Fibroblast of lung (primary cell): Measurements from ENCODE around the gene MAP3K10. TPM values are rescaled to one million over a fixed set of nuclear protein-coding genes. Genes with fewer than 3 reads are reported as not detected.

Experiments used
- DNase-seq, 2 donors: peaks; one replicate each; pipeline versions ENCODE4 v3.0.0 to v3.0.0-alpha.2; 2010; ENCODE audit warnings: low read depth in 2 of 2
- H2AFZ ChIP-seq: 2 replicates; pipeline ENCODE4 v1.5.1; 2012; ENCODE audit warnings: low read length, control low read depth, inconsistent platforms
- H3K27ac ChIP-seq: 2 replicates; pipeline ENCODE4 v1.5.1; 2011; ENCODE audit warnings: low read length, control low read depth; ENCODE audit not compliant: insufficient read depth
- H3K27me3 ChIP-seq: 2 replicates; pipeline ENCODE4 v1.5.1; 2011; ENCODE audit warnings: mild to moderate bottlenecking, low read length; ENCODE audit not compliant: control insufficient read depth, insufficient read depth
- H3K36me3 ChIP-seq: 2 replicates; pipeline ENCODE4 v1.5.1; 2011; ENCODE audit warnings: low read length; ENCODE audit not compliant: control insufficient read depth, insufficient read depth
- H3K4me1 ChIP-seq: 2 replicates; pipeline ENCODE4 v1.5.1; 2011; ENCODE audit warnings: low read length; ENCODE audit not compliant: control insufficient read depth, insufficient read depth; ENCODE audit errors: extremely low read depth
- H3K4me2 ChIP-seq: 2 replicates; pipeline ENCODE4 v1.5.1; 2011; ENCODE audit warnings: low read length, control low read depth; ENCODE audit not compliant: insufficient read depth; ENCODE audit errors: extremely low read depth
- H3K4me3 ChIP-seq, 4 experiments: fragments of 200-600 bp in 1 of 4; sonication (generic) in 1 of 4; replicated peaks in 1 of 4; 2 replicates each; pipeline ENCODE4 v1.5.1; 2011 to 2016; ENCODE audit warnings: low read length in 4 of 4, low read depth in 3 of 4, mild to moderate bottlenecking in 3 of 4, control low read depth in 2 of 4, inconsistent platforms in 1 of 4, mixed read lengths in 1 of 4; ENCODE audit not compliant: insufficient read depth in 1 of 4; ENCODE audit errors: control extremely low read depth in 1 of 4
- H3K79me2 ChIP-seq: 2 replicates; pipeline ENCODE4 v1.5.1; 2012; ENCODE audit warnings: mild to moderate bottlenecking, low read length, inconsistent platforms; ENCODE audit not compliant: control insufficient read depth, insufficient read depth
- H3K9ac ChIP-seq: 2 replicates; pipeline ENCODE4 v1.5.1; 2011; ENCODE audit warnings: mild to moderate bottlenecking, low read length, control low read depth; ENCODE audit not compliant: insufficient read depth
- H3K9me3 ChIP-seq: 2 replicates; pipeline ENCODE4 v1.5.1; 2012; ENCODE audit warnings: low read depth, low read length; ENCODE audit not compliant: control insufficient read depth, insufficient read depth
- H4K20me1 ChIP-seq: 2 replicates; pipeline ENCODE4 v1.5.1; 2011; ENCODE audit warnings: low read length; ENCODE audit not compliant: control insufficient read depth, insufficient read depth; ENCODE audit errors: extremely low read depth
- CTCF ChIP-seq, 2 donors: IDR thresholded peaks in 1 of 2; conservative IDR thresholded peaks in 1 of 2; 1 replicate in 1 of 2; 2 replicates in 1 of 2; pipeline ENCODE4 v1.5.1; 2011 to 2012; ENCODE audit warnings: low read length in 2 of 2, control low read depth in 1 of 2, inconsistent platforms in 1 of 2, low read depth in 1 of 2, mild to moderate bottlenecking in 1 of 2
- EZH2 ChIP-seq: IDR thresholded peaks from 2 replicates; pipeline ENCODE4 v1.5.1; 2012; ENCODE audit warnings: low read length, control low read depth, mild to moderate bottlenecking; ENCODE audit errors: missing control alignments
- polyA plus RNA-seq, 2 donors: library from polyadenylated mRNA; depleted of rRNA in 1 of 2; stranded (reverse) in 1 of 2; unstranded in 1 of 2; fragments of >200 nt; gene quantifications; 2 replicates each; pipeline ENCODE4 v1.2.1, GENCODE V29; 2011 to 2012; ENCODE audit warnings: missing spikeins in 1 of 2
- total RNA-seq: library from RNA; depleted of rRNA; stranded (reverse); fragments of >200 nt; gene quantifications from 2 replicates; pipeline ENCODE4 v1.2.1, GENCODE V29; 2014

The MAP3K10 gene
- total and polyA plus RNA-seq, 2 donors (not counting 1 experiment from before 2014, with no cell fraction given), result 2.7 to 7.4 TPM

GRCh38 chr19:40244579-40245317, 53.5 kb downstream of the MAP3K10 start:
- Histone ChIP-seq H3K4me2 (no peak overlapping the region), H3K4me1 (no peaks in the 10 kb centered on the region), H3K27me3 (no peaks in the 10 kb centered on the region), H3K9me3 (no peaks in the 10 kb centered on the region), H3K9ac (no peak overlapping the region), H3K36me3 (peaks cover 4% of the 10 kb centered on the region), H2AFZ (no peak overlapping the region), H4K20me1 (no peaks in the 10 kb centered on the region), H3K4me3 (no peak overlapping the region), H3K27ac (no peak overlapping the region), H3K79me2 (peaks cover 5% of the 10 kb centered on the region)
- no peak for TF ChIP-seq EZH2
- no peak for TF ChIP-seq CTCF (conservative IDR thresholded peaks at IDR 0.05 in 1 of 2, IDR thresholded peaks at IDR 0.05 in 1 of 2; ENCODE audit: low read depth in 1 of 2, low read length in 2 of 2)
- no peak for DNase-seq

- H3K9ac ChIP-seq, result no peak overlapping the region
- H3K36me3 ChIP-seq, result peaks cover 5% of the 10 kb centered on the region
- H3K9me3 ChIP-seq, result no peaks in the 10 kb centered on the region
- H2AFZ ChIP-seq, result no peak overlapping the region
- peaks cover 5% of the 10 kb centered on the region for H3K79me2 ChIP-seq
- H4K20me1 ChIP-seq, result no peaks in the 10 kb centered on the region
- H3K4me1 ChIP-seq, result no peaks in the 10 kb centered on the region
- no peak overlapping the region for H3K27ac ChIP-seq
- TF ChIP-seq CTCF (conservative IDR thresholded peaks at IDR 0.05 in 1 of 2, IDR thresholded peaks at IDR 0.05 in 1 of 2; ENCODE audit: low read depth in 1 of 2, low read length in 2 of 2), result no peak
- TF ChIP-seq EZH2, result no peak
- H3K4me2 ChIP-seq, result no peak overlapping the region
- no peaks in the 10 kb centered on the region for H3K27me3 ChIP-seq
- DNase-seq, result no peak
- H3K4me3 ChIP-seq, result no peak overlapping the region
Observed at GRCh38 chr19:40245506-40246128, 54.4 kb downstream of the MAP3K10 start.

- peaks cover 5% of the 10 kb centered on the region for H3K79me2 ChIP-seq
- no peak for DNase-seq
Observed at GRCh38 chr19:40246292-40247073, 55.3 kb downstream of the MAP3K10 start.

More at GRCh38 chr19:40246292-40247073, 55.3 kb downstream of the MAP3K10 start:
- no peak overlapping the region for H3K4me2 ChIP-seq
- H3K36me3 ChIP-seq, result peaks cover 2% of the 10 kb centered on the region
- H3K27me3 ChIP-seq, result no peaks in the 10 kb centered on the region
- H3K9ac ChIP-seq, result no peak overlapping the region
- H3K4me3 ChIP-seq, result no peak overlapping the region
- H2AFZ ChIP-seq, result no peak overlapping the region
- H4K20me1 ChIP-seq, result no peaks in the 10 kb centered on the region
- TF ChIP-seq EZH2, result no peak
- TF ChIP-seq CTCF (conservative IDR thresholded peaks at IDR 0.05 in 1 of 2, IDR thresholded peaks at IDR 0.05 in 1 of 2; ENCODE audit: low read depth in 1 of 2, low read length in 2 of 2), result no peak
- H3K4me1 ChIP-seq, result no peaks in the 10 kb centered on the region
- H3K27ac ChIP-seq, result no peak overlapping the region
- H3K9me3 ChIP-seq, result no peaks in the 10 kb centered on the region
